HK-2 (cell line): ENCODE measurements around the gene TMCO4.
"Not testable (repeated sequence)": the region's sequence is repeated elsewhere in the genome, so short reads cannot be mapped to it uniquely, and the experiment has no call there.

ENCODE experiments used
- DNase-seq: peaks from one replicate; pipeline ENCODE4 v3.0.0-alpha.2; 2018; ENCODE audit not compliant: unreplicated experiment

The TMCO4 gene

GRCh38 chr1:19637606-19638005, 162.1 kb downstream of the TMCO4 start:
- no peak for DNase-seq

GRCh38 chr1:19636749-19637148, 163.0 kb downstream of the TMCO4 start:
- not testable (repeated sequence) for DNase-seq

- DNase-seq, result no peak
Observed at GRCh38 chr1:19636065-19636464, 163.7 kb downstream of the TMCO4 start.

- DNase-seq, result no peak
Observed at GRCh38 chr1:19635646-19636045, 164.1 kb downstream of the TMCO4 start.

- not testable (repeated sequence) for DNase-seq
Observed at GRCh38 chr1:19635064-19635463, 164.7 kb downstream of the TMCO4 start.

- DNase-seq, result no peak
Observed at GRCh38 chr1:19633106-19633505, 166.6 kb downstream of the TMCO4 start.
